ENCODE results near the gene HBG2.
"Not testable (repeated sequence)": the region's sequence is repeated elsewhere in the genome, so short reads cannot be mapped to it uniquely, and the experiment has no call there.

Gene HBG2
- long read RNA-seq, donor 1, transcript HBG2-201 (3 exons, 614 nt) = major isoform, 2,054 of 3,522 reads
- long read RNA-seq, donor 1, transcript HBG2-203 (3 exons, 307 nt) = minor isoform, 5 of 3,522 reads
- long read RNA-seq, donor 1, partial matches to known transcripts = 1,463 of 3,522 reads
- long read RNA-seq, donor 1, other reads (novel, unspliced or antisense) = 0 of 3,522 reads
- long read RNA-seq, donor 2, transcript HBG2-201 (3 exons, 614 nt) = major isoform, 1,217 of 2,220 reads
- long read RNA-seq, donor 2, partial matches to known transcripts = 999 of 2,220 reads
- long read RNA-seq, donor 2, other reads (novel, unspliced or antisense) = 0 of 2,220 reads
- long read RNA-seq, donor 3, transcript HBG2-201 (3 exons, 614 nt) = major isoform, 539 of 928 reads
- long read RNA-seq, donor 3, partial matches to known transcripts = 387 of 928 reads
- long read RNA-seq, donor 3, other reads (novel, unspliced or antisense) = 0 of 928 reads
- long read RNA-seq, donor 4, transcript HBG2-201 (3 exons, 614 nt) = major isoform, 1,451 of 2,436 reads
- long read RNA-seq, donor 4, transcript HBG2-203 (3 exons, 307 nt) = minor isoform, 5 of 2,436 reads
- long read RNA-seq, donor 4, partial matches to known transcripts = 980 of 2,436 reads
- long read RNA-seq, donor 4, other reads (novel, unspliced or antisense) = 0 of 2,436 reads
- long read RNA-seq, donor 5, transcript HBG2-201 (3 exons, 614 nt) = major isoform, 1,225 of 2,249 reads
- long read RNA-seq, donor 5, partial matches to known transcripts = 1,024 of 2,249 reads
- long read RNA-seq, donor 5, other reads (novel, unspliced or antisense) = 0 of 2,249 reads
- long read RNA-seq, donor 6, transcript HBG2-201 (3 exons, 614 nt) = major isoform, 1,097 of 1,937 reads
- long read RNA-seq, donor 6, partial matches to known transcripts = 837 of 1,937 reads
- long read RNA-seq, donor 6, other reads (novel, unspliced or antisense) = 0 of 1,937 reads
- long read RNA-seq, donor 7, transcript HBG2-201 (3 exons, 614 nt) = major isoform, 2,318 of 3,619 reads
- long read RNA-seq, donor 7, transcript HBG2-203 (3 exons, 307 nt) = minor isoform, 5 of 3,619 reads
- long read RNA-seq, donor 7, partial matches to known transcripts = 1,296 of 3,619 reads
- long read RNA-seq, donor 7, other reads (novel, unspliced or antisense) = 0 of 3,619 reads
- long read RNA-seq, donor 8, transcript HBG2-201 (3 exons, 614 nt) = major isoform, 1,481 of 2,416 reads
- long read RNA-seq, donor 8, partial matches to known transcripts = 933 of 2,416 reads
- long read RNA-seq, donor 8, other reads (novel, unspliced or antisense) = 0 of 2,416 reads

DNA sequence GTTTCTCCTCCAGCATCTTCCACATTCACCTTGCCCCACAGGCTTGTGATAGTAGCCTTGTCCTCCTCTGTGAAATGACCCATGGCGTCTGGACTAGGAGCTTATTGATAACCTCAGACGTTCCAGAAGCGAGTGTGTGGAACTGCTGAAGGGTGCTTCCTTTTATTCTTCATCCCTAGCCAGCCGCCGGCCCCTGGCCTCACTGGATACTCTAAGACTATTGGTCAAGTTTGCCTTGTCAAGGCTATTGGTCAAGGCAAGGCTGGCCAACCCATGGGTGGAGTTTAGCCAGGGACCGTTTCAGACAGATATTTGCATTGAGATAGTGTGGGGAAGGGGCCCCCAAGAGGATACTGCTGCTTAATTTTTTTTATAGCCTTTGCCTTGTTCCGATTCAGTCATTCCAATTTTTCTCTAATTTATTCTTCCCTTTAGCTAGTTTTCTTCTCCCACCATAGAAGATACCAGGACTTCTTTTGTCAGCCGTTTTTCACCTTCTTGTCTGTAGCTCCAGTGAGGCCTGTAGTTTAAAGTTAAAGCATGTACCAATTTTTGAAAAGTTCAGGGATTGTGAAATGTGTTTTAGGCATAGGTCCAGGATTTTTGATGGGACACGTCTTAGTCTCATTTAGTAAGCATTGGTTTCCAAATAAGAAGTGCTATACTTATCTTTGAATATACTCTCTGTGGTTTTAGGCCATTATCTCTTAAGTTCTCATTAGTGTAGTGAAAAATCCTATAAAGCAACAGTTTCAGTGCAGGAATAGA lies at the start of gene HBG2:
Gene HBG2 (minus strand): TSS at position 136 of the 768 bp plus-strand sequence. CDS start 53 bp downstream, at position 83.
- DNase-seq = not testable (repeated sequence)

DNA sequence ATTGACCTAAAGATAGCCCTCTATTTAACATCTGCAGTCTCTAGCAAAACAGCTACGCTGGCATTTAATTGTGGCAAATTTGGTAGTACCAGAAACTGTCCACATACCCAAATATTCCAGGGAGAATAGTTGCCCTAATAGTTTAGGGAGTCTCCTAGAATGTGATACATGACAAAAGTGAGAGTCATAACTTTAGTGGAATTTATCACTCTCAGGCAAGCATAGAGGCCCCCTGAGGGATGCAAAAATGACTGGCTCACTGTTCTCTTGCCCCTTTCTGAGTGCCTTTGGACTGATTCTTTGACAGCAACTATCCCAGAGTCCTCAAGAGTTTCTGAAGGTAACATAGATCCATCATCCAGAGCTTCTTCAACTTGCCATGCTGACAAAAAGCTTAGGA lies 49.5 kb upstream of the HBG2 start:
- DNase-seq = no peak

DNA sequence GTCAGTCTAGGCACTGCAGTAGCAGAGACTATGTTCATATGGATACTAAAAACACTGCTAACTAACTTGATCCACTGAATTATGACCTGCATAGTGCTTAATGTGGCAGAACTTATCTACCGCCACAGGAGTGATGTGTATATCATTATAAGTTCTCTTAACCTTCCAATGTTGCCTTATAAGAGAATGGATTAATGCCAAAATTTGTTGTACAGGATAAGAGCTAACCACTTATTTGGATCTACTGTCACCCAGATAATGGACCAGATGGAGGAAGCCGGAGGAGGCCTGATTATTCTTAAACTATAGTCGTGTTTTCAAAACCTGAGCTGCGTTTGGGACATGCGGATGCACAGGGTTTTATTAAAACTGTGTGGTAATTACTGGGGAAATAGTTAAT lies 49.0 kb upstream of the HBG2 start:
- no peak for DNase-seq

DNA sequence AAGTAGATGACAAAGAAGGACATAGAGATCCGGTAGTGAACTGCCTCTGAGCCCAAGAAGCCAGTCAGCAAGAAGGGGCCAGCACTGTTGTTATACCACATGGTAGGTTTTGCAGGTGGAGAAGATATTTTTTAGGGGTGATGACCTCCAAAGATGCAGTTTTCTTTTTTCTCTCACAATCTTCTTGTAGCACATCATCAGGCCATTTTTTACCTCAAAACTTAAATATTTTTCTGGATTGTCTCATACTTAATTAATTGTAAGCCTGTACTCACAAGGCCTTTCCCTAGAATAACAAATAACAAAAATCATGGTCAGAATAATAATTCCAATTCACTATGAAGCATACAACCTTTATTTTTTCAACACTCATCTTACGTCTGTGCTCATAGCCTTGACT lies 47.3 kb upstream of the HBG2 start, which contains the start of gene OR51B4:
Gene OR51B4 (minus strand): TSS at position 101 of the 400 bp plus-strand sequence. CDS start 0 bp downstream, at position 101.
- no peak for DNase-seq

DNA sequence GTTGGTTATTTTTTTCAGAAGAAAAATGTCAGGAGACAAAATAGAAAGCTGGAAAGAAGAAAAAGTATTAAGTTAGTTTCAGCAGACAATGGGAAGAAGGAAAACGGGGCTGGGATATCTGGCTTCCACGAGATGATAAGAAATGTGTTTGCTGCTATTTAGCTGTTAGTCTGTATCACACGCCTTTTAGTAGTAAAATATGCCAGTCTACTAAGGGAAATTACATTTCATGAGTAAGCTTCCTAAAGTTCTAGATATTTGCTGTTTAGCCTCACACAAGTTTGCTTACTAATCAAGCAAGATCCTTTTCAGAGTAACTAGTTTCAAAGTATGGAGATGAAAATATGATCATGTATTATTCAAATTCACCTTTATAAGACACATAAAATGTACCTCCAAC lies 45.7 kb upstream of the HBG2 start:
- DNase-seq = no peak

DNA sequence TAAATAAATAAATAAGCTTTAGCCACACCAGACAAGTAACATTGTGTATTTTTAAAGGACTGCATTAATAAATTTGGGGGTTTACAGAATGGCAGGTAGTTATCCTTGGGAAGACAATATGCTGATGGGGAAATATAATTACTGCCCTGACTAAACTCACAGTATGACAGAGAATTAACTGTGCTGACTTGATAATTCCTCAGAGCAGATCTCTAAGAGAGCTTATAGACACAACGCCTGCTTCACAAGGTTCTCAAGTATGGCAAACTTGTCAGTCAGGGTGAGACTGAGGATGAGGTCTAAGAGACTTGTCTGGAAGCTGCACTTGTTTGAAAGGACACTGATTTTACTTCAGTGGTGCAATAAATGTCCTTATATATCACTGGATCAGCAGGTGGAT lies 43.9 kb upstream of the HBG2 start:
- DNase-seq = no peak

DNA sequence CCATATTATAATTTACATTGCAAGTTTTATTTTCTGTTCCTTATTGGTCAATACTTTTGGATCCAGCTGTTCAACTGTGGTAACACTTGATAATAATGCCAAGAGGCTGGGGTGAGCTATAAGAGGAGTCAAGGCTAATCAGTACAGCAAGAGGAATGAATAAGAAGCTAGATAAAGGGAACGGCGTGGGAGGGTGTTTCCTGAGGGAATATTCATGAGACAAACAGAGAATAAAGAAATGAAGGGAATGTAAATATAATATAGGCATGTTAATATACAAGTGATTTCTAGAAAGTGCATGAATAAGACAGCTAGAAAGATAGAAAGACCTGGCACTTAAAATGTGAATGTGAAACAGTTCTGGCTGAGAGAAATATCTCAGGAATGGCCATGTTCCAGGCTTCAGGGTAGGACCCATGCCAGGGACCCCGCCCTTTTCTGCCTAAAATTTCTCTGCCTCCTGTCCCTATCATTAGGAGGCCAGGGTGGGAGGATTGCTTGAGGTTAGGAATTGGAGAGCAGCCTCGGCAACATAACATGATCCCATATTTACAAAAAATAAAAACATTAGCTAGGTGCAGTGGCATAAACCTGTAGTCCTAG lies 43.2 kb upstream of the HBG2 start:
- no peak for DNase-seq

DNA sequence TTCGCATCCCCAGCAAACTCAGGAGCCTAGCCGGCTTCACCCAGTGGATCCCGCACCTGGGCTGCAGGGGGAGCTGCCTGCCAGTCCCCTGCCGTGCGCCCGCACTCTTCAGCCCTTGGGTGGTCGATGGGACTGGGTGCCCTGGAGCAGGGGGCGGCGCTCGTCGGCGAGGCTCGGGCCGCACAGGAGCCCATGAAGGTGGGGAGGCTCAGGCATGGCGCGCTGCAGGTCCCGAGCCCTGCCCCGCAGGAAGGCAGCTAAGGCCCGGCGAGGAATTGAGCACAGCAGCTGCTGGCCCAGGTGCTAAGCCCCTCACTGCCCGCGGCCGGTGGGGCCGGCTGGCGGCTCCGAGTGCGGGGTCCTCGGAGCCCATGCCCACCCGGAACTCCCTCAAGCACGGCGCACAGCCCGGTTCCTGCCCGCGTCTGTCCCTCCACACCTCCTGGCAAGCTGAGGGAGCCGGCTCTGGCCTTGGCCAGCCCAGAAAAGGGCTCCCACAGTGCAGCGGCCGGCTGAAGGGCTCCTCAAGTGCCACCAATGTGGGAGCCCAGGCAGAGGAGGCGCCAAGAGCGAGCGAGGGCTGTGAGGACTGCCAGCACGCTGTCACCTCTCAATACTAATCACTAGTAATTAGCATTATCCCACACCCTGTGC lies 39.9 kb upstream of the HBG2 start:
- DNase-seq = not testable (repeated sequence)

DNA sequence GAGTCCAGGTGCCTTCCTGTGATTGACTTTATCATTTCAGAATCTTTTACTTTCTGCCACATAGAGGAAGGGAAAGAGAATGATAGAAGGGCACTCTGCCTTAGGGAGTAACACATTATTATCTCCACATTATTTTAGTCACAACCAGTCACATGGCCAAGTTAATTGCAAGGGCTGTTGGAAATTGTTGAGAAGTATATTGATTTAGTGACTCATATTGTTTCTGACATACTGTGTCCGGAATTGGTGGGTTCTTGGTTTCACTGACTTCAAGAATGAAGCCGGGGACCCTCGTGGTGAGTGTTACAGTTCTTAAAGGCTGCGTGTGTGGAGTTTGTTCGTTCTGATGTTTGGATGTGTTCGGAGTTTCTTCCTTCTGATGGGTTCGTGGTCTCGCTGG lies 38.4 kb upstream of the HBG2 start:
- no peak for DNase-seq

DNA sequence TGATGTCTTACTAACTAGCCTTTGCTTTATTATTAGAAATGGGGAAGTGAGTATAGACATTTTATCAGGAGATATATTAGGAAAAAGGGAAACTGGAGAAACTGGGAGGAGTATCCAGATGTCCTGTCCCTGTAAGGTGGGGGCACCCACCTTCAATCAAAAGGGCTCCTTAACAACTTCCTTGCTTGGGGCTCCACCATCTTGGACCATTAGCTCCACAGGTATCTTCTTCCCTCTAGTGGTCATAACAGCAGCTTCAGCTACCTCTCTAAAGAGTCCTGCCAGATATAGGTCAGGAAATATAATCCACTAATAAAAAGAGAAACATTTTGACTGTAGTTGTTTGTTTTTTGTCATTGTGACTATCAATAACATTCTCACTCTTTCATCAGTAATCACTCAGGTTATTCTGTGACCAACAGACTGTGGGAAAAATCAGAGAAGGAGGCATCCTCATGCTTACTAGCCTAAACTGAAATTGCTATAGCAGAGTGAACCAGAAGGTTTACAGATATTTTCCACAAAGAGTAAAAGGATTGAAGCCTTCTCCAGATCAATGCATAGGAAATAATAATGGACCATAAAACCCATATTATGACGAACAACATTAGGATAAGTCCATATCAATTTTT lies 36.7 kb upstream of the HBG2 start:
- DNase-seq = no peak

DNA sequence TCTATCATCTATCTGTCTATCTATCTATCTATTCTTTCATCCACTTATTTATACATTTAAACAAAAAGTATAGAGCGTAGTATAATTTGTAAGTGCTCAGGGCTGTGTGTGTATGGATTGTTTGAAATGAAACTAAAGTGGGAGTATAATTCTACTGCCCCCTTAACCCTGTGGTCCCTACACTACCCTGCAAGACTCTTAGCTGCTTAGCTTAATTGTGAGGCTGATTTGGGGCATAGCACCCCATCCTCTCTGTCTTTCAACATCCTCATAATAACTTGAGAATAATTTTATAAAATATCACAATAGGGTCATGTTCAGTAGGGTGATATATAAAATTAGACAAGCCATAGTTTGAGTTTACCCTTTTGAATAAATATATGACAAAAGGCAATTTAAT lies 35.5 kb upstream of the HBG2 start:
- DNase-seq = no peak

DNA sequence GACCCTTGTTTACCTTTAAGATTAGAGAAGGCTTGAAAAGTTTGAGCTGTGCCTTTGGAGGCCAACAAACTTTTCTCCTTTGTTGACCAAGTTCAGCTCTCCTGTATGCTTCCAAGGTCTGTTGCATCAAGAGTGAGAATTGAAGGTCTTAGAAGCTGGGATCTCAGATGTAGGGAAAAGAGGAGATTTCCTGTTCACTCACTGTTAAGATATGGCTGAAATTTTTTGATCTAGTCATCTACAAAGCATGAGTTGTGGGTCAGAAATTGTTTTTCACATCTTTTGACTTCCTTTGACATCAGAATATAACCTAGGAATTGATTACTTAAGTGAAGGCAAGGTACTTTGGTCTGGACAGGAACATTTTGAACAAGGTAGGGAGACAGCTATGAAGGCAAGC lies 35.1 kb upstream of the HBG2 start:
- DNase-seq = no peak

DNA sequence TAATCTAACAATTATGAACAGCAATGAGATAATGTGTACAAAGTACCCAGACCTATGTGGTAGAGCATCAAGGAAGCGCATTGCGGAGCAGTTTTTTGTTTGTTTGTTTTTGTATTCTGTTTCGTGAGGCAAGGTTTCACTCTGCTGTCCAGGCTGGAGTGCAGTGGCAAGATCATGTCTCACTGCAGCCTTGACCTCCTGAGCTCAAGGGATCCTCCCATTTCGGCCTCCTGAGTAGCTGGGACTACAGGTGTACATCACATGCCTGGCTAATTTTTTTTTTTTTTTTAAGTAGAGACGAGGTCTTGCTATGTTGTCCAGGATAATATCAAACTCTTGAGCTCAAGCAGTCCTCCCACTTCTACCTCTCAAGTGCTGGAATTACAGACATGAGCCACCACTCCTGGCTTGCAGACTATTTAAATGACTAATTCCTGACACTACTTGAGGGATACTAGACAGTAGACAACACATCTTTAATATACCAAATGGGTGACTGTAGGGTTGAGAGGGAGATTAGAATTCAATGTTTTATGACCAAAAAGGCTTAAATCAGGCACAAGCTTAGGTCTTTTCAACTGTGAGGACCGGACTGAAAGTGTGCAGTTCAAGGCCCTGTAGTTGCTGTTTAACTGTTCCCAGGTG lies 34.4 kb upstream of the HBG2 start:
- no peak for DNase-seq

DNA sequence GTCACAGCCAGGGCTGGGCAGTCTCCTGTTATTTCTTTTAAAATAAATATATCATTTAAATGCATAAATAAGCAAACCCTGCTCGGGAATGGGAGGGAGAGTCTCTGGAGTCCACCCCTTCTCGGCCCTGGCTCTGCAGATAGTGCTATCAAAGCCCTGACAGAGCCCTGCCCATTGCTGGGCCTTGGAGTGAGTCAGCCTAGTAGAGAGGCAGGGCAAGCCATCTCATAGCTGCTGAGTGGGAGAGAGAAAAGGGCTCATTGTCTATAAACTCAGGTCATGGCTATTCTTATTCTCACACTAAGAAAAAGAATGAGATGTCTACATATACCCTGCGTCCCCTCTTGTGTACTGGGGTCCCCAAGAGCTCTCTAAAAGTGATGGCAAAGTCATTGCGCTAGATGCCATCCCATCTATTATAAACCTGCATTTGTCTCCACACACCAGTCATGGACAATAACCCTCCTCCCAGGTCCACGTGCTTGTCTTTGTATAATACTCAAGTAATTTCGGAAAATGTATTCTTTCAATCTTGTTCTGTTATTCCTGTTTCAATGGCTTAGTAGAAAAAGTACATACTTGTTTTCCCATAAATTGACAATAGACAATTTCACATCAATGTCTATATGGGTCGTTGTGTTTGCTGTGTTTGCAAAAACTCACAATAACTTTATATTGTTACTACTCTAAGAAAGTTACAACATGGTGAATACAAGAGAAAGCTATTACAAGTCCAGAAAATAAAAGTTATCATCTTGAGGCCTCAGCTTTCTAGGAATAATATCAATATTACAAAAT lies 33.7 kb upstream of the HBG2 start:
- no peak for DNase-seq

DNA sequence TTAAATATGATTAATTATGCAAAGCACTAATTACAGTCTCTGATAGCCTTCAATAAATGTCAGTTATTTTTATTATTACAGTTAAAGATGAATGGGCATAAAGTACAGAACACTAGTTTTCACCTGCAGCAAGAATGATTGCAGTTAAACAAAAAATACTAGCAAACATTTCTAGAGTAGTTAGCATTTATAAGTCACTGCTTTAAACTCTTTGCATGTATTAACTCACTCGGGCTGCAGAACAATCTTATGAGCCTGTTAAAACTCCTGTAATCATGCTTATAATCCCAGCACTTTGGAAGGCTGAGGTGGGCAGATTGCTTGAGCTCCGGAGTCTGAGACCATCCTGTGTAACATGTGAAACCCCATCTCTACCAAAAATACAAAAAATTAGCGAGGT lies 32.3 kb upstream of the HBG2 start:
- no peak for DNase-seq

DNA sequence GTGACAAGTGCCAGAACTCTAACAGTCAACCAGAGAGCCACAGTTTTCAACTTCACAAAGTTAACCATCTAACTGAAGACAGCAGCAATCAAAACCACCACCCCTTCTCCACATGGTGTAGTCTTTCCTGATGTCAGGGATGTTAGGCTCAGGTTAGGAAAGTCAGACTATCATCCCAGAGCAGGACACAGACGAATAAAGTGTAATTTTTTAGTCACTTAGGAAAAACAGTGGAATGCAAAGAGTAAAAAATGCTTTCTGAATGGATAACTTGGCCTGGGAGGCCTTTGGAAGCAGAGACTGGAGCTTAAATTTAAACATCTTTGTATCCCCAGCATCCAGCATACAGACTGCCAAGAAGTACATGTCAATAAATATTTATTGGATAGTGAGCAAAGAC lies 31.8 kb upstream of the HBG2 start:
- no peak for DNase-seq

DNA sequence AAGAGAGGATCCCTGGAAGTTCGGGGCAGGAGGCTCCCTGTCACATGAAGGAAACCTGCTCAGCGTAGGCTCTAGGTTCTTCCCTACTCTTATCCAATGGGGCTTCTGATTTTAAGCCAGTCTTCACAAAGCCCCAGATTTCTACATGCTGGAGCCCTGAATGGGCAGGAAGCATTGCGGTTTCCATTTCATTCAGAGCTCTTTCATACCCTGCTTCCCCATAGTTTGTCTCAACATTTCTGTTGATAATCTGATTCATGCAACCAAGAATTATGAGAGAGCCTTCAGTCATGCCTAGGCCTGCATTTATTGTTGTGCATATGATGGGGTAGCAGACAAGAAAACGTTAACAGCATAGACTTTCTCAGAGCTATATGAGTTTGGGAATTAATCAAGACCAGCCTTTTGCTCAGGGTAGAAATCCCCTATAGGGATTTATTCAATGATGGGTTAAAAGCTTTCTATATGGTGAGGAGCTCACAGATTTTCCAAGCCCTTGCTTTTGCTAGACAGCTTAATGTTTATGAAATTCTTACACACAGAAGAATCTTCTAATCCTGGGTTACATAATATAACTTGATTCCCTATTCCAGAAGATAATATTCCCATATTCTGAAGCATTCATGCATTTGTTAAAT lies 31.2 kb upstream of the HBG2 start:
- no peak for DNase-seq

DNA sequence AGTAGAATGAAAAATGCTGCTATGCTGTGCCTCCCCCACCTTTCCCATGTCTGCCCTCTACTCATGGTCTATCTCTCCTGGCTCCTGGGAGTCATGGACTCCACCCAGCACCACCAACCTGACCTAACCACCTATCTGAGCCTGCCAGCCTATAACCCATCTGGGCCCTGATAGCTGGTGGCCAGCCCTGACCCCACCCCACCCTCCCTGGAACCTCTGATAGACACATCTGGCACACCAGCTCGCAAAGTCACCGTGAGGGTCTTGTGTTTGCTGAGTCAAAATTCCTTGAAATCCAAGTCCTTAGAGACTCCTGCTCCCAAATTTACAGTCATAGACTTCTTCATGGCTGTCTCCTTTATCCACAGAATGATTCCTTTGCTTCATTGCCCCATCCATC lies 30.1 kb upstream of the HBG2 start:
- DNase-seq = no peak
